Fibroblast of the aortic adventitia (primary cell): ENCODE measurements around the gene ALKAL2. TPM values are rescaled to one million over a fixed set of nuclear protein-coding genes. Genes with fewer than 3 reads are reported as not detected.

Source experiments
- DNase-seq: peaks from one replicate; pipeline ENCODE4 v3.0.0-alpha.2; 2010; ENCODE audit warnings: low read depth
- H3K4me3 ChIP-seq: 2 replicates; pipeline ENCODE4 v1.5.1; 2011; ENCODE audit warnings: low read depth, mild to moderate bottlenecking, control low read depth, low read length, moderate library complexity
- total RNA-seq: library from RNA; depleted of rRNA; stranded (reverse); fragments of >200 nt; gene quantifications from 2 replicates; pipeline ENCODE4 v1.2.3, GENCODE V29; 2012; ENCODE audit warnings: low replicate concordance
- TF ChIP-seq, protein P1 (sequence below): IDR thresholded peaks from 2 replicates; pipeline ENCODE4 v1.5.1; 2011; ENCODE audit warnings: mild to moderate bottlenecking, low read length, control low read depth, inconsistent platforms; ENCODE audit not compliant: insufficient read depth

ALKAL2 gene
- total RNA-seq, 1 donor = 1.3 TPM

GRCh38 chr2:236993-237539, 50.8 kb downstream of the ALKAL2 start:
- no peak for DNase-seq
- TF ChIP-seq, protein P1, sequence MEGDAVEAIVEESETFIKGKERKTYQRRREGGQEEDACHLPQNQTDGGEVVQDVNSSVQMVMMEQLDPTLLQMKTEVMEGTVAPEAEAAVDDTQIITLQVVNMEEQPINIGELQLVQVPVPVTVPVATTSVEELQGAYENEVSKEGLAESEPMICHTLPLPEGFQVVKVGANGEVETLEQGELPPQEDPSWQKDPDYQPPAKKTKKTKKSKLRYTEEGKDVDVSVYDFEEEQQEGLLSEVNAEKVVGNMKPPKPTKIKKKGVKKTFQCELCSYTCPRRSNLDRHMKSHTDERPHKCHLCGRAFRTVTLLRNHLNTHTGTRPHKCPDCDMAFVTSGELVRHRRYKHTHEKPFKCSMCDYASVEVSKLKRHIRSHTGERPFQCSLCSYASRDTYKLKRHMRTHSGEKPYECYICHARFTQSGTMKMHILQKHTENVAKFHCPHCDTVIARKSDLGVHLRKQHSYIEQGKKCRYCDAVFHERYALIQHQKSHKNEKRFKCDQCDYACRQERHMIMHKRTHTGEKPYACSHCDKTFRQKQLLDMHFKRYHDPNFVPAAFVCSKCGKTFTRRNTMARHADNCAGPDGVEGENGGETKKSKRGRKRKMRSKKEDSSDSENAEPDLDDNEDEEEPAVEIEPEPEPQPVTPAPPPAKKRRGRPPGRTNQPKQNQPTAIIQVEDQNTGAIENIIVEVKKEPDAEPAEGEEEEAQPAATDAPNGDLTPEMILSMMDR = no peak
- no peak overlapping the region for H3K4me3 ChIP-seq

GRCh38 chr2:234421-234820, 53.5 kb downstream of the ALKAL2 start:
- H3K4me3 ChIP-seq = no peak overlapping the region
- TF ChIP-seq, protein P1 = no peak
- DNase-seq = no peak

DNA sequence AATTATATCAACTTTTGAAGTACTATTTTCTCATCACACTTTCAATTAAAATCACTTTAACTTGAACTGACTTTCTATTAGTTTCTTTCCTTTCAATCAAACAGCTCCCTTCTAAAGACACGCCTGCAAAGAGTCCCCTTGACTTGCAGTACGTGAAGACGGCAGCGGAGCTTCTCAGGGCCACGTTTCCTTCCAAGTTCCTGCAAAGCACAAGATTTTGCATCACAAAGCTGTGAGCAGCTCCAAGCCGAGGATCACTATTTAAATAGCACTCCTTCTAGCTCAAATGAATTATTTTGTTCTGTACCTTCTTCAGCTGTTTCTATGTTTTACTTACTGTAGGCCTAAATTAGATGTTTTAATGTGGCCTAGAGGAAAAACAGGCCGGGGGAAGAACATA, 54.9 kb downstream of the ALKAL2 start:
- TF ChIP-seq, protein P1 = no peak
- no peak overlapping the region for H3K4me3 ChIP-seq
- no peak for DNase-seq

DNA sequence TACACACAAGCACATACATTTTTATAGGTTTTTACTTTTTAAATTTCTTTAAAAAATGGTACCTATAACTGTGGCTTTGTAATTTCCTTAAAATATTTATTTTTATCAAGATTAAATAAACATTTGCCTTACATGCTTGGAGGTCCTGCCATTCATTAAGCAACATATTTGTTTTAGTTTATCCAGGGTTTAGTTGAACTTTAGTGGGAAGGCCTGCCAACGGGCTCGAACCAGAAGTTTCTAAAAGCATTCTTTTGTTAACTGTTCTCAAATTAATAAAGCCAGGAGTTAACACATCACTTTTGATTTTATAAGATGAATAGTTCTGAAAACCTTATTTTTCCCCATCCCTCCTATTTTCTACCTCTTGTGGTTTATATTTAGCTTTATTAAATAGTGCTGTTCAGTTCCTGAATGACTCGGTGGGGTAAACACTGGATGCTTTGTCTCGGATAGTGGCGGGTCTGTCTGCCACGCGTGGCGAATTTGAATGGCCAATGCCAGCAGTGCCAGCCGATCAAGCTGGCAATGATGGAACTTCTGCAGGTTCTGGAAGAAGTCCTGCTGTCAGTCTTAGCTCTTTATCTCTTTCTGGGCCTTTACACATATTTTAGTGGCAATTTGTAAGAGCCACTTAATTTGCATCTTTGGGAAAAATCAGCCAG, 56.2 kb downstream of the ALKAL2 start:
- DNase-seq = no peak
- no peak overlapping the region for H3K4me3 ChIP-seq
- TF ChIP-seq, protein P1 = no peak

Other genes starting within 250 kb of the ALKAL2 start
- not detected in 2 replicates for gene FAM110C, start 241.6 kb downstream of the ALKAL2 start, total RNA-seq
- gene SH3YL1, start 24.1 kb downstream of the ALKAL2 start, total RNA-seq = 51.2 and 123 TPM in 2 replicates
- gene ACP1, start 23.1 kb downstream of the ALKAL2 start, total RNA-seq = 62.1 and 88.3 TPM in 2 replicates